Stimulated activated naive B cell treated with anti-CD40 and anti-IgM and Interleukin-4, amounts not matched to agents 10 μg/mL and 1 μg/mL and 100 μg/mL, for 72 hours (primary cell): ENCODE results near the gene NKD1.

Source experiments
- ATAC-seq, 2 donors: fragments of 150-1000 bp; cut with Tn5 transposase; replicated peaks; 2 replicates each; pipeline ENCODE4 v1.10.0; 2021; ENCODE audit warnings: moderate library complexity in 1 of 2
- DNase-seq: peaks from one replicate; pipeline ENCODE4 v3.0.0; 2021
- H3K27ac Mint-ChIP-seq: one replicate; pipeline ENCODE4 v1.8.0; 2022; ENCODE audit warnings: mild to moderate bottlenecking, mixed read lengths
- H3K27me3 Mint-ChIP-seq, 2 donors: one replicate each; pipeline ENCODE4 v1.8.0; 2022; ENCODE audit warnings: mixed read lengths in 2 of 2
- H3K36me3 Mint-ChIP-seq, 2 donors: one replicate each; pipeline ENCODE4 v1.8.0; 2022; ENCODE audit warnings: mixed read lengths in 2 of 2, mild to moderate bottlenecking in 1 of 2
- H3K4me1 Mint-ChIP-seq, 2 donors: one replicate each; pipeline ENCODE4 v1.8.0; 2022; ENCODE audit warnings: mixed read lengths in 2 of 2, mild to moderate bottlenecking in 1 of 2
- H3K4me3 Mint-ChIP-seq, 2 donors: one replicate each; pipeline ENCODE4 v1.8.0; 2022; ENCODE audit warnings: mild to moderate bottlenecking in 2 of 2, mixed read lengths in 2 of 2, moderate library complexity in 1 of 2
- H3K9me3 Mint-ChIP-seq, 2 donors: one replicate each; pipeline ENCODE4 v1.8.0; 2022; ENCODE audit warnings: mixed read lengths in 2 of 2, mild to moderate bottlenecking in 1 of 2

The NKD1 gene

GRCh38 chr16:50594308-50595260 is 46.4 kb downstream of the NKD1 start:
- ATAC-seq (no peak), DNase-seq (no peak)
- Mint-ChIP-seq H3K27ac (peak overlapping the region; percentile 42), H3K27me3 (peaks cover 5 to 6% of the 10 kb centered on the region in 2 donors), H3K4me3 (no peak overlapping the region), H3K36me3 (no peaks in the 10 kb centered on the region), H3K9me3 (no peaks in the 10 kb centered on the region), H3K4me1 (peaks cover 13 to 14% of the 10 kb centered on the region in 2 donors)

GRCh38 chr16:50595859-50596258 is 47.7 kb downstream of the NKD1 start:
- Mint-ChIP-seq H3K4me1 (peaks cover 6 to 7% of the 10 kb centered on the region in 2 donors), H3K9me3 (no peaks in the 10 kb centered on the region), H3K4me3 (no peak overlapping the region), H3K27me3 (peaks cover 5 to 6% of the 10 kb centered on the region in 2 donors), H3K27ac (no peak overlapping the region), H3K36me3 (no peaks in the 10 kb centered on the region)
- ATAC-seq (no peak), DNase-seq (no peak)

GRCh38 chr16:50596762-50597450 is 48.7 kb downstream of the NKD1 start:
- no peaks in the 10 kb centered on the region for H3K9me3 Mint-ChIP-seq
- H3K4me1 Mint-ChIP-seq, result peaks cover 0 to 2% of the 10 kb centered on the region in 2 donors
- no peak for ATAC-seq
- H3K4me3 Mint-ChIP-seq, result no peak overlapping the region
- no peaks in the 10 kb centered on the region for H3K36me3 Mint-ChIP-seq
- peaks cover 5 to 6% of the 10 kb centered on the region in 2 donors for H3K27me3 Mint-ChIP-seq
- no peak overlapping the region for H3K27ac Mint-ChIP-seq
- no peak for DNase-seq

GRCh38 chr16:50597563-50598255 is 49.5 kb downstream of the NKD1 start:
- Mint-ChIP-seq H3K27ac (no peak overlapping the region), H3K9me3 (no peaks in the 10 kb centered on the region), H3K36me3 (no peaks in the 10 kb centered on the region), H3K27me3 (peaks cover under 1 to 5% of the 10 kb centered on the region in 2 donors), H3K4me3 (no peak overlapping the region), H3K4me1 (peaks cover 0 to 5% of the 10 kb centered on the region in 2 donors)
- DNase-seq (no peak), ATAC-seq (no peak)

GRCh38 chr16:50598256-50598894 is 50.2 kb downstream of the NKD1 start:
- Mint-ChIP-seq H3K4me3 (no peak overlapping the region), H3K4me1 (peaks cover 0 to 6% of the 10 kb centered on the region in 2 donors), H3K27me3 (peaks cover 0 to 5% of the 10 kb centered on the region in 2 donors), H3K27ac (peak overlapping the region; percentile 65), H3K36me3 (no peaks in the 10 kb centered on the region), H3K9me3 (no peaks in the 10 kb centered on the region)
- DNase-seq, result no peak
- ATAC-seq, result no peak

GRCh38 chr16:50598936-50599361 is 50.8 kb downstream of the NKD1 start:
- Mint-ChIP-seq H3K4me3 (no peak overlapping the region), H3K9me3 (no peaks in the 10 kb centered on the region), H3K4me1 (peaks cover 0 to 6% of the 10 kb centered on the region in 2 donors), H3K36me3 (no peaks in the 10 kb centered on the region), H3K27me3 (peaks cover 0 to 5% of the 10 kb centered on the region in 2 donors), H3K27ac (no peak overlapping the region)
- no peak for DNase-seq
- no peak for ATAC-seq

GRCh38 chr16:50599494-50599893 is 51.3 kb downstream of the NKD1 start:
- no peak for DNase-seq
- no peaks in the 10 kb centered on the region for H3K9me3 Mint-ChIP-seq
- H3K4me1 Mint-ChIP-seq, result peaks cover 0 to 6% of the 10 kb centered on the region in 2 donors
- no peak for ATAC-seq
- no peaks in the 10 kb centered on the region for H3K36me3 Mint-ChIP-seq
- H3K27me3 Mint-ChIP-seq, result peaks cover 0 to 5% of the 10 kb centered on the region in 2 donors
- no peak overlapping the region for H3K27ac Mint-ChIP-seq
- H3K4me3 Mint-ChIP-seq, result no peak overlapping the region

GRCh38 chr16:50600582-50601283 is 52.5 kb downstream of the NKD1 start:
- Mint-ChIP-seq H3K4me1 (peaks cover 0 to 6% of the 10 kb centered on the region in 2 donors), H3K36me3 (no peaks in the 10 kb centered on the region), H3K27ac (no peak overlapping the region), H3K27me3 (peaks cover 0 to 5% of the 10 kb centered on the region in 2 donors), H3K9me3 (no peaks in the 10 kb centered on the region), H3K4me3 (no peak overlapping the region)
- no peak for DNase-seq
- no peak for ATAC-seq

GRCh38 chr16:50601341-50601740 is 53.1 kb downstream of the NKD1 start:
- Mint-ChIP-seq H3K4me3 (no peak overlapping the region), H3K27ac (no peak overlapping the region), H3K36me3 (no peaks in the 10 kb centered on the region), H3K27me3 (peaks cover 0 to 5% of the 10 kb centered on the region in 2 donors), H3K9me3 (no peaks in the 10 kb centered on the region), H3K4me1 (peaks cover 0 to 6% of the 10 kb centered on the region in 2 donors)
- DNase-seq, result no peak
- ATAC-seq, result no peak

- Mint-ChIP-seq H3K4me3 (no peak overlapping the region), H3K27me3 (peaks cover 0 to under 1% of the 10 kb centered on the region in 2 donors), H3K36me3 (no peaks in the 10 kb centered on the region), H3K4me1 (peaks cover 0 to 3% of the 10 kb centered on the region in 2 donors), H3K27ac (no peak overlapping the region), H3K9me3 (no peaks in the 10 kb centered on the region)
- DNase-seq (no peak), ATAC-seq (no peak)
Observed at GRCh38 chr16:50602126-50602525, 53.9 kb downstream of the NKD1 start.

- H3K27ac Mint-ChIP-seq, result no peak overlapping the region
- ATAC-seq (no peak), DNase-seq (no peak)
- no peaks in the 10 kb centered on the region for H3K36me3 Mint-ChIP-seq
- H3K4me1 Mint-ChIP-seq, result peaks cover 0 to 3% of the 10 kb centered on the region in 2 donors
- no peaks in the 10 kb centered on the region for H3K9me3 Mint-ChIP-seq
- H3K27me3 Mint-ChIP-seq, result no peaks in the 10 kb centered on the region
- H3K4me3 Mint-ChIP-seq, result no peak overlapping the region
Observed at GRCh38 chr16:50602531-50603205, 54.5 kb downstream of the NKD1 start.

- Mint-ChIP-seq H3K4me3 (no peak overlapping the region), H3K36me3 (no peaks in the 10 kb centered on the region), H3K9me3 (no peaks in the 10 kb centered on the region), H3K27ac (no peak overlapping the region), H3K4me1 (peaks cover 0 to 3% of the 10 kb centered on the region in 2 donors), H3K27me3 (no peaks in the 10 kb centered on the region)
- no peak for ATAC-seq
- no peak for DNase-seq
Observed at GRCh38 chr16:50603206-50604064, 55.2 kb downstream of the NKD1 start.
